Measurements from ENCODE around the gene TMX1. TPM values are rescaled to one million over a fixed set of nuclear protein-coding genes. Genes with fewer than 3 reads are reported as not detected.

The TMX1 gene
- total RNA-seq, 1 experiment from 2014 or later: 56.6 TPM

GRCh38 chr14:51224551-51224950 lies 15.5 kb upstream of the TMX1 start:
- DNase-seq (no peak), ATAC-seq (peak; percentile 49; the same call in 1 of the 2 replicates)
- Histone ChIP-seq H3K9me3 (ENCODE audit: low read length) (no peaks in the 10 kb centered on the region), H3K4me2 (ENCODE audit: low read length) (no peak overlapping the region), H3K27me3 (ENCODE audit: low read length) (no peaks in the 10 kb centered on the region), H3K4me3 (ENCODE audit: low read length) (no peak overlapping the region), H3K79me2 (ENCODE audit: low read length) (no peaks in the 10 kb centered on the region), H3K9me2 (replicated peaks; ENCODE audit: low read length) (no peaks in the 10 kb centered on the region), H3F3A (ENCODE audit: low read length, unreplicated experiment) (no peaks in the 10 kb centered on the region), H3K4me1 (ENCODE audit: insufficient read depth, low read length) (no peaks in the 10 kb centered on the region), H4K20me1 (ENCODE audit: low read length) (no peaks in the 10 kb centered on the region), H3K36me3 (ENCODE audit: low read depth, low read length) (no peaks in the 10 kb centered on the region), H3K9ac (ENCODE audit: low read length) (no peak overlapping the region), H3K27ac (ENCODE audit: low read length) (no peak overlapping the region), H2AFZ (ENCODE audit: low read length) (no peak overlapping the region)
- BruUV-seq (replicated peaks): no TSS peak
- TF ChIP-seq EZH2 (IDR thresholded peaks at IDR 0.05; ENCODE audit: low read length, unreplicated experiment) (no peak), CTCF (conservative IDR thresholded peaks at IDR 0.05; ENCODE audit: low read depth, low read length) (no peak), EZH2phosphoT487 (IDR thresholded peaks at IDR 0.05; ENCODE audit: borderline replicate concordance, low read length) (no peak)
- POLR2A ChIA-PET (ENCODE audit: unreplicated experiment): no interaction called here
- intact Hi-C loops (cut with micrococcal nuclease): no loop called here
- CTCF ChIA-PET: no interaction called here

- H3K79me2 ChIP-seq (ENCODE audit: low read length): no peaks in the 10 kb centered on the region
- H3K4me2 ChIP-seq (ENCODE audit: low read length): no peak overlapping the region
- ATAC-seq: no peak
- no peaks in the 10 kb centered on the region for H4K20me1 ChIP-seq (ENCODE audit: low read length)
- POLR2A ChIA-PET (ENCODE audit: unreplicated experiment): no interaction called here
- intact Hi-C loops (cut with micrococcal nuclease): no loop called here
- no peaks in the 10 kb centered on the region for H3K36me3 ChIP-seq (ENCODE audit: low read depth, low read length)
- H3K9me3 ChIP-seq (ENCODE audit: low read length): no peaks in the 10 kb centered on the region
- H3K4me3 ChIP-seq (ENCODE audit: low read length): no peak overlapping the region
- no TSS peak for BruUV-seq (replicated peaks)
- no peak for TF ChIP-seq EZH2phosphoT487 (IDR thresholded peaks at IDR 0.05; ENCODE audit: borderline replicate concordance, low read length)
- no peak for TF ChIP-seq EZH2 (IDR thresholded peaks at IDR 0.05; ENCODE audit: low read length, unreplicated experiment)
- TF ChIP-seq CTCF (conservative IDR thresholded peaks at IDR 0.05; ENCODE audit: low read depth, low read length): no peak
- H3K4me1 ChIP-seq (ENCODE audit: insufficient read depth, low read length): no peaks in the 10 kb centered on the region
- H3K9ac ChIP-seq (ENCODE audit: low read length): no peak overlapping the region
- no peak for DNase-seq
- CTCF ChIA-PET: no interaction called here
- no peaks in the 10 kb centered on the region for H3K9me2 ChIP-seq (replicated peaks; ENCODE audit: low read length)
- no peaks in the 10 kb centered on the region for H3K27me3 ChIP-seq (ENCODE audit: low read length)
- H3F3A ChIP-seq (ENCODE audit: low read length, unreplicated experiment): no peaks in the 10 kb centered on the region
- no peak overlapping the region for H3K27ac ChIP-seq (ENCODE audit: low read length)
- no peak overlapping the region for H2AFZ ChIP-seq (ENCODE audit: low read length)
Observed at GRCh38 chr14:51225751-51226150, 14.3 kb upstream of the TMX1 start.

GRCh38 chr14:51228391-51228790 lies 11.7 kb upstream of the TMX1 start:
- no peaks in the 10 kb centered on the region for H3K79me2 ChIP-seq (ENCODE audit: low read length)
- ATAC-seq (no peak), DNase-seq (no peak)
- intact Hi-C loops (cut with micrococcal nuclease): no loop called here
- H3K27ac ChIP-seq (ENCODE audit: low read length): no peak overlapping the region
- TF ChIP-seq CTCF (conservative IDR thresholded peaks at IDR 0.05; ENCODE audit: low read depth, low read length) (no peak), EZH2 (IDR thresholded peaks at IDR 0.05; ENCODE audit: low read length, unreplicated experiment) (no peak), EZH2phosphoT487 (IDR thresholded peaks at IDR 0.05; ENCODE audit: borderline replicate concordance, low read length) (no peak)
- no peaks in the 10 kb centered on the region for H3K27me3 ChIP-seq (ENCODE audit: low read length)
- no peaks in the 10 kb centered on the region for H4K20me1 ChIP-seq (ENCODE audit: low read length)
- H3K4me3 ChIP-seq (ENCODE audit: low read length): no peak overlapping the region
- H3K9me3 ChIP-seq (ENCODE audit: low read length): no peaks in the 10 kb centered on the region
- no peak overlapping the region for H3K9ac ChIP-seq (ENCODE audit: low read length)
- H2AFZ ChIP-seq (ENCODE audit: low read length): no peak overlapping the region
- POLR2A ChIA-PET (ENCODE audit: unreplicated experiment): no interaction called here
- no TSS peak for BruUV-seq (replicated peaks)
- H3F3A ChIP-seq (ENCODE audit: low read length, unreplicated experiment): no peaks in the 10 kb centered on the region
- CTCF ChIA-PET: no interaction called here
- no peak overlapping the region for H3K4me2 ChIP-seq (ENCODE audit: low read length)
- H3K9me2 ChIP-seq (replicated peaks; ENCODE audit: low read length): no peaks in the 10 kb centered on the region
- no peaks in the 10 kb centered on the region for H3K36me3 ChIP-seq (ENCODE audit: low read depth, low read length)
- H3K4me1 ChIP-seq (ENCODE audit: insufficient read depth, low read length): no peaks in the 10 kb centered on the region
